Measurements from ENCODE around the gene DAB2IP.
A peak's percentile ranks its signal among the peaks of the same experiment; 100 is the strongest.
"Not testable (repeated sequence)": the region's sequence is repeated elsewhere in the genome, so short reads cannot be mapped to it uniquely, and the experiment has no call there.

Gene DAB2IP

GRCh38 chr9:121644040-121644439 lies 7.4 kb upstream of the DAB2IP start:
- not testable (repeated sequence) for DNase-seq (ENCODE audit: low read depth in 2 of 2)

GRCh38 chr9:121645003-121645402 lies 6.4 kb upstream of the DAB2IP start:
- DNase-seq (ENCODE audit: low read depth in 2 of 2) = no peak

- no peak for DNase-seq (ENCODE audit: low read depth in 2 of 2)
These were observed 5.3 kb upstream of the DAB2IP start for GRCh38 chr9:121645853-121646807.

GRCh38 chr9:121646992-121647391 lies 4.4 kb upstream of the DAB2IP start:
- no peak for DNase-seq (ENCODE audit: low read depth in 2 of 2)

GRCh38 chr9:121648172-121648571 lies 3.3 kb upstream of the DAB2IP start:
- no peak for DNase-seq (ENCODE audit: low read depth in 2 of 2)

- no peak for DNase-seq (ENCODE audit: low read depth in 2 of 2)
These were observed 2.6 kb upstream of the DAB2IP start for GRCh38 chr9:121648799-121649198.

- DNase-seq (ENCODE audit: low read depth in 2 of 2) = no peak
These were observed 1.8 kb upstream of the DAB2IP start for GRCh38 chr9:121649476-121650216.

- DNase-seq (ENCODE audit: low read depth in 2 of 2) = peak; percentile 47 to 49
These were observed 1.0 kb upstream of the DAB2IP start for GRCh38 chr9:121650217-121651007.

GRCh38 chr9:121651008-121651294 lies 483 bp upstream of the DAB2IP start:
- DNase-seq (ENCODE audit: low read depth in 2 of 2) = no peak

- DNase-seq (ENCODE audit: low read depth in 2 of 2) = no peak
These were observed 795 bp downstream of the DAB2IP start for GRCh38 chr9:121652021-121652837.

- DNase-seq (ENCODE audit: low read depth in 2 of 2) = no peak
These were observed 1.4 kb downstream of the DAB2IP start for GRCh38 chr9:121652838-121653231.

- no peak for DNase-seq (ENCODE audit: low read depth in 2 of 2)
These were observed 3.2 kb downstream of the DAB2IP start for GRCh38 chr9:121654499-121655140.

- no peak for DNase-seq (ENCODE audit: low read depth in 2 of 2)
These were observed 3.9 kb downstream of the DAB2IP start for GRCh38 chr9:121655231-121655755.

- DNase-seq (ENCODE audit: low read depth in 2 of 2) = no peak
These were observed 5.6 kb downstream of the DAB2IP start for GRCh38 chr9:121656941-121657470.

GRCh38 chr9:121658166-121658565 lies 6.7 kb downstream of the DAB2IP start:
- DNase-seq (ENCODE audit: low read depth in 2 of 2) = no peak

- DNase-seq (ENCODE audit: low read depth in 2 of 2) = no peak
These were observed 7.2 kb downstream of the DAB2IP start for GRCh38 chr9:121658591-121658990.

- no peak for DNase-seq (ENCODE audit: low read depth in 2 of 2)
These were observed 8.9 kb downstream of the DAB2IP start for GRCh38 chr9:121660367-121660766.

GRCh38 chr9:121660876-121661275 lies 9.4 kb downstream of the DAB2IP start:
- no peak for DNase-seq (ENCODE audit: low read depth in 2 of 2)

- DNase-seq (ENCODE audit: low read depth in 2 of 2) = no peak
These were observed 9.9 kb downstream of the DAB2IP start for GRCh38 chr9:121661328-121661727.

- DNase-seq (ENCODE audit: low read depth in 2 of 2) = no peak
These were observed 10.9 kb downstream of the DAB2IP start for GRCh38 chr9:121662359-121662758.

Measured in fibroblast of skin of left biceps (primary cell).